ENCODE measurements around the gene AP4S1. TPM values are rescaled to one million over a fixed set of nuclear protein-coding genes. Genes with fewer than 3 reads are reported as not detected.

The AP4S1 gene
- total and polyA plus RNA-seq, 8 donors = 0.45 to 15.6 (median 5.0) TPM; not detected in 1

DNA sequence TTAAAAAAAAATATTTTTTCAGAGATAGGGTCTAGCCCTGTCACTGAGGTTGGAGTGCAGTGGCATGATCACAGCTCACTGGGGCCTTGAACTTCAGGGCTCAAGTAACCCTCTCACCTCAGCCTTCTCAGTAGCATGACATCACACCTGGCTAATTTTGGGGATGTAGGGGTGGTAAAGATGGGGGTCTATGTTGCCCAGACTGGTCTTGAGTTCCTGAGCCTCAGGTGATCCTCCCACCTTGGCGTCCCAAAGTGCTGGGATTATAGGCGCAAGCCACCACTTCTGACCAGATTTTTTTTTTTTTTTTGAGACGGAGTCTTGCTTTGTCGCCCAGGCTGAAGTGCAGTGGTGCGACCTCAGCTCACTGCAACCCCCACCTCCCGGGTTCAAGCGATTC lies 101.2 kb downstream of the AP4S1 start:
- intact Hi-C loops (cut with DNase I; ENCODE audit: low total_unique reads) = no loop called here
- WGBS, 5 donors = 94 to 99% (median 96%) methylated on average over 7 of the region's 7 CpGs
- H3K4me1 ChIP-seq = peaks cover 0 to 18% (median 0%) of the 10 kb centered on the region in 4 donors
- H3K27ac ChIP-seq = no peak overlapping the region
- TF ChIP-seq EP300 (IDR thresholded peaks at IDR 0.05) (no peak), POLR2A (IDR thresholded peaks at IDR 0.05) (no peak), POLR2AphosphoS5 (IDR thresholded peaks at IDR 0.05) (no peak)
- TF ChIP-seq, protein P1, sequence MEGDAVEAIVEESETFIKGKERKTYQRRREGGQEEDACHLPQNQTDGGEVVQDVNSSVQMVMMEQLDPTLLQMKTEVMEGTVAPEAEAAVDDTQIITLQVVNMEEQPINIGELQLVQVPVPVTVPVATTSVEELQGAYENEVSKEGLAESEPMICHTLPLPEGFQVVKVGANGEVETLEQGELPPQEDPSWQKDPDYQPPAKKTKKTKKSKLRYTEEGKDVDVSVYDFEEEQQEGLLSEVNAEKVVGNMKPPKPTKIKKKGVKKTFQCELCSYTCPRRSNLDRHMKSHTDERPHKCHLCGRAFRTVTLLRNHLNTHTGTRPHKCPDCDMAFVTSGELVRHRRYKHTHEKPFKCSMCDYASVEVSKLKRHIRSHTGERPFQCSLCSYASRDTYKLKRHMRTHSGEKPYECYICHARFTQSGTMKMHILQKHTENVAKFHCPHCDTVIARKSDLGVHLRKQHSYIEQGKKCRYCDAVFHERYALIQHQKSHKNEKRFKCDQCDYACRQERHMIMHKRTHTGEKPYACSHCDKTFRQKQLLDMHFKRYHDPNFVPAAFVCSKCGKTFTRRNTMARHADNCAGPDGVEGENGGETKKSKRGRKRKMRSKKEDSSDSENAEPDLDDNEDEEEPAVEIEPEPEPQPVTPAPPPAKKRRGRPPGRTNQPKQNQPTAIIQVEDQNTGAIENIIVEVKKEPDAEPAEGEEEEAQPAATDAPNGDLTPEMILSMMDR (IDR thresholded peaks at IDR 0.05) = no peak
- no peaks in the 10 kb centered on the region for H3K9me3 ChIP-seq
- H3K36me3 ChIP-seq = peaks cover 38 to 99% (median 93%) of the 10 kb centered on the region in 4 donors
- H3K27me3 ChIP-seq = no peaks in the 10 kb centered on the region
- DNase-seq = no peak
- H3K4me3 ChIP-seq = no peak overlapping the region

DNA sequence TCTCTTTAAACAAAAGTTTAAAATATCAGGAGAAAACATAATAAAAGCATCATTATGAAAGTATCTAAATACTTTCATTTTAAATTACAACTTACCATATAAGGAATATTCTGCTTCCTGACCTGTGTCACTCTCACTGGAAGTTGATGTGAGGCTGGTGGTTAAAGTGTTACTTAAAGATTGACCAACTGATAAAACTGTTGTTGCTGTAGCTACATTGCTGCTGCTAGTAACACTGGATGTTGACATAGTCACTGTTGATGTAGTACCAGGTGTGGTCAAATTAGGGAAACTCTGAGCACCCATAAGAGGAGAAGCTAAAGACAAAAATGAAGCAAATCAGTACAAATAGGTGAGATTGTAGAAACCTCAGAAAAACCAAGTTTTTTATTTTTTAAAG lies 102.2 kb downstream of the AP4S1 start:
- Histone ChIP-seq H3K36me3 (peaks cover 28 to 99% (median 93%) of the 10 kb centered on the region in 4 donors), H3K4me3 (no peak overlapping the region), H3K27ac (no peak overlapping the region), H3K4me1 (peaks cover 0 to 18% (median 0%) of the 10 kb centered on the region in 4 donors), H3K9me3 (no peaks in the 10 kb centered on the region), H3K27me3 (no peaks in the 10 kb centered on the region)
- TF ChIP-seq, protein P1 (IDR thresholded peaks at IDR 0.05) = no peak
- TF ChIP-seq POLR2AphosphoS5 (IDR thresholded peaks at IDR 0.05) = peak in 1 of 3 donors; percentile 43
- intact Hi-C loops (cut with DNase I; ENCODE audit: low total_unique reads) = no loop called here
- peak in 1 of 2 donors; percentile 69 for DNase-seq

DNA sequence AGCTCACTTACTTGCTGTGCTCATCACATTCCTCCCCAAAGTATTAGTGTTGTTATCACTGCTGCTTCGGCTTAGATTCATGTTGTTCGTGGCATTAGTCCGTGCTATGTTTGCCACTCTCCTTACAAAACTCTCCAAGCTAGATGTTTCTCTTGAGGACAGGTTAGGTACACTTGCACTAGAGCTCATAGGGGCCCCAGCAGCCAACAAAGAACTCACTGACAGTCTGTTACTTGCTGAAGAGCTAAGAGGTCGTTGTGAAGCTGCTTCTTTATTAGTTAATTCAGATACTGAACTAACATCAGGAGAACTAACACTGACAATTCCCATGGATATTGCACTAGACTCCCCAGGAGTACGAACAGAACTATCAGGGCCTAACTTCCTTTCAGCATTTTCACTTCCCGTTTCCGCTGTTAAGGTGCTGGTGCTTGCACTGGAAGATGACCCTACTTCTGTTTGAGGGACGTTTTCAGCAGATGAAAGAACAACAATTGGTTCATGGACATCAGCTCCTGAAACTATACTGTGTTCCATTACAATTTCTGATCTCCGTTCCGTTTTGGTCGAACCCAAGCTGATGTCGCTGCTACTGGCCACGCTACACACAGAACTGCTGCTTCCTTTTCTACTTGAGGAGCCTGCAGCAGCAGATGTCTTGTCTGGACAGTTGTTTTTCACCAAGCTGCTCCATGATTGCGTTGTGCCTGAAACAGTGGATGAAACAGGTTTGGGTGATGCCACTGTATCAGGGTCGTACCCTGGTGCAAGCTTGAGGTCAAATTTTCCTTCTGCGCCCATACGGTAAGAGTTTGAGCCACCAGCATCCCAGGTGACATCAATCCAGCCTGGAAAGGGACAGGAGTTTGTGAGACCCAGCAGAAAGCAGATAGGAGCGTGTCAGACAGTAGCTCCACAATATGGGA lies 103.4 kb downstream of the AP4S1 start:
- WGBS, 5 donors = 85 to 90% (median 87%) methylated on average over 18 of the region's 18 CpGs
- Histone ChIP-seq H3K36me3 (peaks cover 31 to 99% (median 93%) of the 10 kb centered on the region in 4 donors), H3K4me3 (no peak overlapping the region), H3K27me3 (no peaks in the 10 kb centered on the region), H3K4me1 (peaks cover 0 to 18% (median 0%) of the 10 kb centered on the region in 4 donors), H3K27ac (no peak overlapping the region), H3K9me3 (no peaks in the 10 kb centered on the region)
- DNase-seq = peak in 1 of 2 donors; percentile 12
- intact Hi-C loops (cut with DNase I; ENCODE audit: low total_unique reads) = no loop called here
- TF ChIP-seq POLR2A (IDR thresholded peaks at IDR 0.05) = no peak
- no peak for TF ChIP-seq POLR2AphosphoS5 (IDR thresholded peaks at IDR 0.05)
- TF ChIP-seq EP300 (IDR thresholded peaks at IDR 0.05) = no peak

DNA sequence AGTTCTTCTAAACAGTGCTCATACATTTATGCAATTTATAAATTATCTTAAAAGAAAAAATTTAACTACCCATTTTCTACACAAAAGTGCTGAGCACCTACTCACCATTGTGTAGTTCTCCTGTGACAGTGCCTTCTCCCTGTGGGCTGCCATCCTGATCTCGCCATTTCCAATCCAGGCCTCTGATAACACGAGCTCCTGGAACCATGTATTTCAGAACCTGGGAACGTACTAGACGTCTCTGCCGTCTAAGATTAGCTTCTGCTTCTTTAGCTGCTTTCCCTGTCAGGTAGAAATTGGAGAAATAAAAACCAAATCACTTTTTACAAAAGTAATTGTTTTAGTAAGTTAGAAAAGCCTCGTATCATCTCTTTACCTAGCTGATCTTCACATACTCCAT lies 107.7 kb downstream of the AP4S1 start:
- H3K27me3 ChIP-seq = no peaks in the 10 kb centered on the region
- no peak for TF ChIP-seq EP300 (IDR thresholded peaks at IDR 0.05)
- no peak for TF ChIP-seq POLR2AphosphoS5 (IDR thresholded peaks at IDR 0.05)
- TF ChIP-seq, protein P1 (IDR thresholded peaks at IDR 0.05) = no peak
- no peak for TF ChIP-seq POLR2A (IDR thresholded peaks at IDR 0.05)
- peaks cover 0 to 16% (median 0%) of the 10 kb centered on the region in 4 donors for H3K4me1 ChIP-seq
- no peak overlapping the region for H3K4me3 ChIP-seq
- no peaks in the 10 kb centered on the region for H3K9me3 ChIP-seq
- H3K36me3 ChIP-seq = peaks cover 31 to 100% (median 93%) of the 10 kb centered on the region in 4 donors
- WGBS, 5 donors = 87 to 95% (median 90%) methylated on average over 6 of the region's 6 CpGs
- intact Hi-C loops (cut with DNase I; ENCODE audit: low total_unique reads) = no loop called here
- no peak for DNase-seq
- no peak overlapping the region for H3K27ac ChIP-seq

All from stomach (tissue), 9 donors.